ENCODE measurements around the gene ACOT11. TPM values are rescaled to one million over a fixed set of nuclear protein-coding genes. Genes with fewer than 3 reads are reported as not detected.

Gene ACOT11
- total RNA-seq, 2 experiments from 2014 or later: 0.50 to 0.91 TPM

GRCh38 chr1:54569339-54569738, 21.3 kb downstream of the ACOT11 start:
- Mint-ChIP-seq H3K4me3 (no peak overlapping the region), H3K27ac (no peak overlapping the region), H3K27me3 (no peaks in the 10 kb centered on the region), H3K9me3 (no peaks in the 10 kb centered on the region), H3K36me3 (ENCODE audit: low read depth) (no peaks in the 10 kb centered on the region), H3K4me1 (ENCODE audit: low read depth) (no peaks in the 10 kb centered on the region)
- POLR2A ChIA-PET: no interaction called here
- Histone ChIP-seq H3K27ac (ENCODE audit: low read depth in 1 of 2, low read length in 2 of 2) (no peak overlapping the region), H3K27me3 (ENCODE audit: control insufficient read depth in 1 of 2, insufficient read depth in 2 of 2, low read length in 2 of 2) (no peaks in the 10 kb centered on the region), H3K4me1 (ENCODE audit: insufficient read depth, low read length) (peaks cover 2% of the 10 kb centered on the region), H3K4me3 (ENCODE audit: low read length) (no peak overlapping the region), H3K9me3 (ENCODE audit: control insufficient read depth in 1 of 2, insufficient read depth in 1 of 2, low read length in 2 of 2) (no peaks in the 10 kb centered on the region), H3K36me3 (ENCODE audit: insufficient read depth, low read length) (no peaks in the 10 kb centered on the region)
- DNase-seq (no peak), ATAC-seq (ENCODE audit: poor library complexity) (no peak)
- CTCF ChIA-PET: no interaction called here
- intact Hi-C loops (cut with DNase I, micrococcal nuclease): no loop called here
- TF ChIP-seq CTCF (IDR thresholded peaks at IDR 0.05): no peak

- Mint-ChIP-seq H3K27ac (no peak overlapping the region), H3K27me3 (no peaks in the 10 kb centered on the region), H3K36me3 (ENCODE audit: low read depth) (no peaks in the 10 kb centered on the region), H3K4me3 (no peak overlapping the region), H3K4me1 (ENCODE audit: low read depth) (no peaks in the 10 kb centered on the region), H3K9me3 (no peaks in the 10 kb centered on the region)
- ChIA-PET POLR2A (no interaction called here), CTCF (no interaction called here)
- DNase-seq (no peak), ATAC-seq (ENCODE audit: poor library complexity) (no peak)
- Histone ChIP-seq H3K9me3 (ENCODE audit: control insufficient read depth in 1 of 2, insufficient read depth in 1 of 2, low read length in 2 of 2) (no peaks in the 10 kb centered on the region), H3K27ac (ENCODE audit: low read depth in 1 of 2, low read length in 2 of 2) (no peak overlapping the region), H3K36me3 (ENCODE audit: insufficient read depth, low read length) (no peaks in the 10 kb centered on the region), H3K4me3 (ENCODE audit: low read length) (no peak overlapping the region), H3K4me1 (ENCODE audit: insufficient read depth, low read length) (no peaks in the 10 kb centered on the region), H3K27me3 (ENCODE audit: control insufficient read depth in 1 of 2, insufficient read depth in 2 of 2, low read length in 2 of 2) (no peaks in the 10 kb centered on the region)
- intact Hi-C loops (cut with DNase I, micrococcal nuclease): no loop called here
- no peak for TF ChIP-seq CTCF (IDR thresholded peaks at IDR 0.05)
Measured at GRCh38 chr1:54570161-54570560, 22.1 kb downstream of the ACOT11 start.

GRCh38 chr1:54571326-54571725, 23.3 kb downstream of the ACOT11 start:
- Mint-ChIP-seq H3K4me3 (no peak overlapping the region), H3K27me3 (no peaks in the 10 kb centered on the region), H3K27ac (no peak overlapping the region), H3K36me3 (ENCODE audit: low read depth) (no peaks in the 10 kb centered on the region), H3K9me3 (no peaks in the 10 kb centered on the region), H3K4me1 (ENCODE audit: low read depth) (no peaks in the 10 kb centered on the region)
- no peak for DNase-seq
- ChIA-PET POLR2A (no interaction called here), CTCF (no interaction called here)
- intact Hi-C loops (cut with DNase I, micrococcal nuclease): no loop called here
- no peaks in the 10 kb centered on the region for H3K4me1 ChIP-seq (ENCODE audit: insufficient read depth, low read length)
- no peak for ATAC-seq (ENCODE audit: poor library complexity)
- no peaks in the 10 kb centered on the region for H3K9me3 ChIP-seq (ENCODE audit: control insufficient read depth in 1 of 2, insufficient read depth in 1 of 2, low read length in 2 of 2)
- no peak overlapping the region for H3K27ac ChIP-seq (ENCODE audit: low read depth in 1 of 2, low read length in 2 of 2)
- H3K27me3 ChIP-seq (ENCODE audit: control insufficient read depth in 1 of 2, insufficient read depth in 2 of 2, low read length in 2 of 2): no peaks in the 10 kb centered on the region
- TF ChIP-seq CTCF (IDR thresholded peaks at IDR 0.05): no peak
- no peaks in the 10 kb centered on the region for H3K36me3 ChIP-seq (ENCODE audit: insufficient read depth, low read length)
- H3K4me3 ChIP-seq (ENCODE audit: low read length): no peak overlapping the region
